GM12875 (cell line): ENCODE results near the gene COQ10A.
A peak's percentile ranks its signal among the peaks of the same experiment; 100 is the strongest.
"Not testable (repeated sequence)": the region's sequence is repeated elsewhere in the genome, so short reads cannot be mapped to it uniquely, and the experiment has no call there.

Source experiments
- H3K4me3 ChIP-seq: one replicate; pipeline ENCODE4 v1.5.1; 2011; ENCODE audit warnings: low read depth, low read length, control low read depth
- CTCF ChIP-seq: IDR thresholded peaks from 2 replicates; pipeline ENCODE4 v1.5.1; 2011; ENCODE audit warnings: low read depth, mild to moderate bottlenecking, control low read depth, inconsistent platforms, low read length, moderate library complexity, borderline replicate concordance; ENCODE audit not compliant: insufficient read depth

Gene COQ10A

GRCh38 chr12:56260380-56260779 is 6.4 kb upstream of the COQ10A start:
- no peak overlapping the region for H3K4me3 ChIP-seq
- TF ChIP-seq CTCF: no peak

- TF ChIP-seq CTCF: no peak
- no peak overlapping the region for H3K4me3 ChIP-seq
Observed at GRCh38 chr12:56260921-56261320, 5.8 kb upstream of the COQ10A start.

GRCh38 chr12:56261503-56262232 is 5.1 kb upstream of the COQ10A start:
- no peak overlapping the region for H3K4me3 ChIP-seq
- TF ChIP-seq CTCF: no peak

GRCh38 chr12:56262955-56263354 is 3.8 kb upstream of the COQ10A start:
- not testable (repeated sequence) for H3K4me3 ChIP-seq

- H3K4me3 ChIP-seq: peak overlapping the region; percentile 87
Observed at GRCh38 chr12:56266068-56266692, 562 bp upstream of the COQ10A start.

- peak overlapping the region; percentile 87 for H3K4me3 ChIP-seq
- no peak for TF ChIP-seq CTCF
Observed at GRCh38 chr12:56267443-56268071, 815 bp downstream of the COQ10A start.

- no peak overlapping the region for H3K4me3 ChIP-seq
- TF ChIP-seq CTCF: peak; percentile 38; the same call in 1 of the 2 replicates
Observed at GRCh38 chr12:56271031-56271430, 4.3 kb downstream of the COQ10A start.

GRCh38 chr12:56272468-56272867 is 5.7 kb downstream of the COQ10A start:
- not testable (repeated sequence) for H3K4me3 ChIP-seq
